Neural progenitor cell (in vitro differentiated cells): ENCODE data around the gene IL23R. TPM values are rescaled to one million over a fixed set of nuclear protein-coding genes. Genes with fewer than 3 reads are reported as not detected.
"Not testable (repeated sequence)": the region's sequence is repeated elsewhere in the genome, so short reads cannot be mapped to it uniquely, and the experiment has no call there.

ENCODE experiments used
- DNase-seq: peaks from one replicate; pipeline ENCODE4 v3.0.0-alpha.2; 2016; ENCODE audit warnings: low spot score
- H2AFZ ChIP-seq: fragments of 200-600 bp; sonication (generic); replicated peaks from 2 replicates; pipeline ENCODE4 v1.6.1; 2016; ENCODE audit warnings: antibody characterized with exemption
- H3F3A ChIP-seq: fragments of 200-600 bp; sonication (generic); 2 replicates; pipeline ENCODE4 v1.6.1; 2016; ENCODE audit warnings: antibody characterized with exemption, low read depth
- H3K27ac ChIP-seq: fragments of 200-600 bp; sonication (generic); 2 replicates; pipeline ENCODE4 v1.5.1; 2016; ENCODE audit warnings: mild to moderate bottlenecking
- H3K27me3 ChIP-seq: fragments of 200-600 bp; sonication (generic); 2 replicates; pipeline ENCODE4 v1.6.1; 2016; ENCODE audit warnings: mild to moderate bottlenecking, moderate library complexity
- H3K36me3 ChIP-seq: fragments of 200-600 bp; sonication (generic); 2 replicates; pipeline ENCODE4 v1.5.1; 2016
- H3K4me1 ChIP-seq: fragments of 200-600 bp; sonication (generic); 2 replicates; pipeline ENCODE4 v1.6.1; 2016; ENCODE audit warnings: mixed run types
- H3K4me2 ChIP-seq: fragments of 200-600 bp; sonication (generic); 2 replicates; pipeline ENCODE4 v1.6.1; 2016
- H3K4me3 ChIP-seq: fragments of 200-600 bp; sonication (generic); 2 replicates; pipeline ENCODE4 v1.5.1; 2016
- H3K79me2 ChIP-seq: fragments of 200-600 bp; sonication (generic); 2 replicates; pipeline ENCODE4 v1.6.1; 2016; ENCODE audit warnings: low read depth
- H3K9ac ChIP-seq: fragments of 200-600 bp; sonication (generic); 2 replicates; pipeline ENCODE4 v1.6.1; 2016
- H3K9me3 ChIP-seq: fragments of 200-600 bp; sonication (generic); 2 replicates; pipeline ENCODE4 v1.5.1; 2016; ENCODE audit warnings: low read depth
- H4K20me1 ChIP-seq: fragments of 200-600 bp; sonication (generic); 2 replicates; pipeline ENCODE4 v1.6.1; 2016; ENCODE audit warnings: low read depth
- H3K27ac Mint-ChIP-seq: 3 replicates; pipeline ENCODE4 v1.8.0; 2021; ENCODE audit warnings: mixed read lengths
- H3K27me3 Mint-ChIP-seq: 2 replicates; pipeline ENCODE4 v1.8.0; 2022; ENCODE audit warnings: low read depth, mild to moderate bottlenecking, inconsistent platforms, moderate library complexity, mixed read lengths; ENCODE audit not compliant: insufficient read depth
- H3K36me3 Mint-ChIP-seq: 3 replicates; pipeline ENCODE4 v1.8.0; 2021; ENCODE audit warnings: mixed read lengths
- H3K4me1 Mint-ChIP-seq: 3 replicates; pipeline ENCODE4 v1.8.0; 2021; ENCODE audit warnings: mixed read lengths
- H3K4me3 Mint-ChIP-seq: 3 replicates; pipeline ENCODE4 v1.8.0; 2021; ENCODE audit warnings: mild to moderate bottlenecking, moderate library complexity, mixed read lengths
- H3K9me3 Mint-ChIP-seq: 3 replicates; pipeline ENCODE4 v1.8.0; 2020; ENCODE audit warnings: mixed read lengths
- CTCF ChIP-seq: fragments of 200-600 bp; sonication (generic); IDR thresholded peaks from 2 replicates; pipeline ENCODE4 v1.5.1; 2017; ENCODE audit warnings: antibody characterized with exemption, mild to moderate bottlenecking
- EZH2 ChIP-seq: fragments of 200-600 bp; sonication (generic); IDR thresholded peaks from 2 replicates; pipeline ENCODE4 v1.6.1; 2017; ENCODE audit warnings: antibody characterized with exemption, mild to moderate bottlenecking, moderate library complexity
- EZH2phosphoT487 ChIP-seq: fragments of 200-600 bp; sonication (generic); IDR thresholded peaks from 2 replicates; pipeline ENCODE4 v1.6.1; 2017; ENCODE audit warnings: antibody characterized with exemption
- total RNA-seq: library from RNA; depleted of rRNA; stranded (reverse); fragments of >200 nt; gene quantifications from 2 replicates; pipeline ENCODE4 v1.2.3, GENCODE V29; 2015; ENCODE audit warnings: low replicate concordance

The IL23R gene
- total RNA-seq, 1 donor from 2014 or later: not detected

GRCh38 chr1:67144696-67145095 lies 21.6 kb upstream of the IL23R start:
- no peaks in the 10 kb centered on the region for H4K20me1 ChIP-seq
- H3K9me3 ChIP-seq: no peaks in the 10 kb centered on the region
- no peak for DNase-seq
- no peaks in the 10 kb centered on the region for H3K79me2 ChIP-seq
- Mint-ChIP-seq H3K4me3 (no peak overlapping the region), H3K9me3 (no peaks in the 10 kb centered on the region), H3K27ac (no peak overlapping the region), H3K27me3 (peaks cover 2% of the 10 kb centered on the region), H3K36me3 (no peaks in the 10 kb centered on the region), H3K4me1 (peaks cover 9% of the 10 kb centered on the region)
- no peak overlapping the region for H3K4me3 ChIP-seq
- H2AFZ ChIP-seq: no peak overlapping the region
- H3F3A ChIP-seq: no peaks in the 10 kb centered on the region
- no peak for TF ChIP-seq EZH2phosphoT487
- TF ChIP-seq CTCF: peak; percentile 38
- no peak for TF ChIP-seq EZH2
- no peaks in the 10 kb centered on the region for H3K27me3 ChIP-seq
- H3K27ac ChIP-seq: no peak overlapping the region
- H3K9ac ChIP-seq: no peak overlapping the region
- H3K4me1 ChIP-seq: no peaks in the 10 kb centered on the region
- no peak overlapping the region for H3K4me2 ChIP-seq
- H3K36me3 ChIP-seq: no peaks in the 10 kb centered on the region

GRCh38 chr1:67146101-67146500 lies 20.2 kb upstream of the IL23R start:
- no peaks in the 10 kb centered on the region for H3K36me3 Mint-ChIP-seq
- no peak for DNase-seq
- Histone ChIP-seq H3K36me3 (no peaks in the 10 kb centered on the region), H3K9ac (no peak overlapping the region), H3K79me2 (no peaks in the 10 kb centered on the region), H3F3A (no peaks in the 10 kb centered on the region), H3K4me1 (no peaks in the 10 kb centered on the region), H4K20me1 (no peaks in the 10 kb centered on the region), H2AFZ (no peak overlapping the region), H3K27me3 (no peaks in the 10 kb centered on the region), H3K27ac (no peak overlapping the region), H3K4me2 (no peak overlapping the region), H3K9me3 (no peaks in the 10 kb centered on the region), H3K4me3 (no peak overlapping the region)
- H3K4me3 Mint-ChIP-seq: no peak overlapping the region
- no peaks in the 10 kb centered on the region for H3K9me3 Mint-ChIP-seq
- peaks cover 9% of the 10 kb centered on the region for H3K4me1 Mint-ChIP-seq
- H3K27ac Mint-ChIP-seq: no peak overlapping the region
- H3K27me3 Mint-ChIP-seq: peaks cover 2% of the 10 kb centered on the region
- TF ChIP-seq EZH2 (no peak), CTCF (no peak), EZH2phosphoT487 (no peak)

- Mint-ChIP-seq H3K9me3 (no peaks in the 10 kb centered on the region), H3K27me3 (peaks cover 2% of the 10 kb centered on the region), H3K36me3 (no peaks in the 10 kb centered on the region), H3K4me1 (peaks cover 8% of the 10 kb centered on the region), H3K4me3 (no peak overlapping the region), H3K27ac (no peak overlapping the region)
- no peak overlapping the region for H3K4me3 ChIP-seq
- H3K4me1 ChIP-seq: no peaks in the 10 kb centered on the region
- no peaks in the 10 kb centered on the region for H4K20me1 ChIP-seq
- no peak overlapping the region for H2AFZ ChIP-seq
- H3K79me2 ChIP-seq: no peaks in the 10 kb centered on the region
- no peak overlapping the region for H3K4me2 ChIP-seq
- no peaks in the 10 kb centered on the region for H3K36me3 ChIP-seq
- H3K9ac ChIP-seq: no peak overlapping the region
- H3K27me3 ChIP-seq: no peaks in the 10 kb centered on the region
- no peak overlapping the region for H3K27ac ChIP-seq
- no peak for DNase-seq
- TF ChIP-seq EZH2phosphoT487 (no peak), EZH2 (no peak), CTCF (no peak)
- H3F3A ChIP-seq: no peaks in the 10 kb centered on the region
- no peaks in the 10 kb centered on the region for H3K9me3 ChIP-seq
Measured at GRCh38 chr1:67146539-67146938, 19.7 kb upstream of the IL23R start.

- H3K36me3 Mint-ChIP-seq, H3K4me3 Mint-ChIP-seq, H3K27ac ChIP-seq, H2AFZ ChIP-seq, H3K9me3 Mint-ChIP-seq, H3F3A ChIP-seq, DNase-seq, H3K27me3 Mint-ChIP-seq, H3K79me2 ChIP-seq, H3K9me3 ChIP-seq, H3K4me3 ChIP-seq, H3K4me2 ChIP-seq, H3K36me3 ChIP-seq, H4K20me1 ChIP-seq, H3K4me1 Mint-ChIP-seq, H3K4me1 ChIP-seq, H3K9ac ChIP-seq, H3K27me3 ChIP-seq, H3K27ac Mint-ChIP-seq: not testable (repeated sequence)
Measured at GRCh38 chr1:67147973-67148372, 18.3 kb upstream of the IL23R start.
